WTC11 (cell line): Measurements from ENCODE around the gene HMGCS1. TPM values are rescaled to one million over a fixed set of nuclear protein-coding genes. Genes with fewer than 3 reads are reported as not detected.

ENCODE experiments used
- ATF1 ChIP-seq: sonication (generic); formaldehyde crosslinking; IDR thresholded peaks from 2 replicates; pipeline ENCODE4 v1.8.1; 2023; ENCODE audit warnings: mild to moderate bottlenecking, moderate library complexity, missing genetic modification reagents
- FOXK1 ChIP-seq: sonication (generic); formaldehyde crosslinking; IDR thresholded peaks from 2 replicates; pipeline ENCODE4 v1.8.0; 2022; ENCODE audit warnings: mild to moderate bottlenecking, moderate library complexity, missing genetic modification reagents
- FOXP1 ChIP-seq: sonication (generic); formaldehyde crosslinking; IDR thresholded peaks from 2 replicates; pipeline ENCODE4 v1.8.0; 2022; ENCODE audit warnings: missing genetic modification reagents, mild to moderate bottlenecking, moderate library complexity, borderline replicate concordance
- JAZF1 ChIP-seq: fragments of 250-450 bp; sonication (Bioruptor Pico); IDR thresholded peaks from 2 replicates; pipeline ENCODE4 v1.9.0; 2021; ENCODE audit warnings: moderate library complexity, mild to moderate bottlenecking, inconsistent platforms
- MYBL2 ChIP-seq: sonication (generic); formaldehyde crosslinking; IDR thresholded peaks from 2 replicates; pipeline ENCODE4 v1.8.1; 2023; ENCODE audit warnings: mild to moderate bottlenecking, moderate library complexity, missing genetic modification reagents
- TCF7 ChIP-seq: sonication (generic); formaldehyde crosslinking; IDR thresholded peaks from 2 replicates; pipeline ENCODE4 v1.8.0; 2022; ENCODE audit warnings: mild to moderate bottlenecking, low read depth, missing genetic modification reagents, moderate library complexity
- TEAD4 ChIP-seq: sonication (generic); formaldehyde crosslinking; IDR thresholded peaks from 2 replicates; pipeline ENCODE4 v1.8.0; 2022; ENCODE audit warnings: mild to moderate bottlenecking, missing genetic modification reagents
- ZBTB21 ChIP-seq: sonication (generic); formaldehyde crosslinking; IDR thresholded peaks from 2 replicates; pipeline ENCODE4 v1.8.1; 2023; ENCODE audit warnings: mild to moderate bottlenecking, missing genetic modification reagents, borderline replicate concordance
- ZNF138 ChIP-seq: sonication (generic); formaldehyde crosslinking; conservative IDR thresholded peaks from 2 replicates; pipeline ENCODE4 v1.8.1; 2022; ENCODE audit warnings: mild to moderate bottlenecking, moderate library complexity, missing genetic modification reagents
- ZNF219 ChIP-seq: sonication (generic); formaldehyde crosslinking; IDR thresholded peaks from 2 replicates; pipeline ENCODE4 v1.8.0; 2023; ENCODE audit warnings: missing genetic modification reagents, mild to moderate bottlenecking, borderline replicate concordance
- ZNF263 ChIP-seq: sonication (generic); formaldehyde crosslinking; IDR thresholded peaks from 2 replicates; pipeline ENCODE4 v1.8.1; 2022; ENCODE audit warnings: low read depth, mild to moderate bottlenecking, moderate library complexity, missing genetic modification reagents
- total RNA-seq: library from RNA; stranded (reverse); gene quantifications from 3 replicates; pipeline ENCODE4 v1.2.3, GENCODE V29; 2021
- TF ChIP-seq, protein P1 (sequence below): sonication (generic); formaldehyde crosslinking; IDR thresholded peaks from 2 replicates; pipeline ENCODE4 v1.8.1; 2023; ENCODE audit warnings: mild to moderate bottlenecking, missing genetic modification reagents, moderate library complexity
- TF ChIP-seq, protein P2 (sequence below): sonication (generic); formaldehyde crosslinking; IDR thresholded peaks from 2 replicates; pipeline ENCODE4 v1.8.0; 2022; ENCODE audit warnings: mild to moderate bottlenecking, missing genetic modification reagents
- TF ChIP-seq, protein P3 (sequence below): sonication (generic); formaldehyde crosslinking; IDR thresholded peaks from 2 replicates; pipeline ENCODE4 v1.8.0; 2023; ENCODE audit warnings: missing genetic modification reagents
- TF ChIP-seq, protein P4 (sequence below): fragments of 200-600 bp; IDR thresholded peaks from 2 replicates; pipeline ENCODE4 v1.8.0; 2022; ENCODE audit warnings: antibody characterized with exemption
- TF ChIP-seq, protein P5 (sequence below): sonication (generic); formaldehyde crosslinking; IDR thresholded peaks from 2 replicates; pipeline ENCODE4 v1.8.1; 2022; ENCODE audit warnings: low read depth, missing genetic modification reagents, borderline replicate concordance
- TF ChIP-seq, protein P6 (sequence below): fragments of 250-450 bp; sonication (Bioruptor Pico); IDR thresholded peaks from 2 replicates; pipeline ENCODE4 v1.9.0; 2021; ENCODE audit warnings: mild to moderate bottlenecking
- TF ChIP-seq, protein P7 (sequence below): sonication (generic); formaldehyde crosslinking; conservative IDR thresholded peaks from 2 replicates; pipeline ENCODE4 v1.8.1; 2023; ENCODE audit warnings: mild to moderate bottlenecking, low read depth, missing genetic modification reagents, moderate library complexity
- TF ChIP-seq, protein P8 (sequence below): sonication (generic); formaldehyde crosslinking; IDR thresholded peaks from 2 replicates; pipeline ENCODE4 v1.8.1; 2023; ENCODE audit warnings: mild to moderate bottlenecking, missing genetic modification reagents
- TF ChIP-seq, protein P9 (sequence below): fragments of 250-450 bp; sonication (Bioruptor Pico); IDR thresholded peaks from 2 replicates; pipeline ENCODE4 v1.9.0; 2021; ENCODE audit warnings: moderate library complexity, mild to moderate bottlenecking, inconsistent platforms, borderline replicate concordance
- TF ChIP-seq, protein P10 (sequence below): fragments of 250-450 bp; sonication (Bioruptor Pico); IDR thresholded peaks from 2 replicates; pipeline ENCODE4 v2.1.2; 2022; ENCODE audit warnings: mild to moderate bottlenecking, moderate library complexity

The HMGCS1 gene
- total RNA-seq, 1 experiment from 2014 or later, result 199 TPM

DNA sequence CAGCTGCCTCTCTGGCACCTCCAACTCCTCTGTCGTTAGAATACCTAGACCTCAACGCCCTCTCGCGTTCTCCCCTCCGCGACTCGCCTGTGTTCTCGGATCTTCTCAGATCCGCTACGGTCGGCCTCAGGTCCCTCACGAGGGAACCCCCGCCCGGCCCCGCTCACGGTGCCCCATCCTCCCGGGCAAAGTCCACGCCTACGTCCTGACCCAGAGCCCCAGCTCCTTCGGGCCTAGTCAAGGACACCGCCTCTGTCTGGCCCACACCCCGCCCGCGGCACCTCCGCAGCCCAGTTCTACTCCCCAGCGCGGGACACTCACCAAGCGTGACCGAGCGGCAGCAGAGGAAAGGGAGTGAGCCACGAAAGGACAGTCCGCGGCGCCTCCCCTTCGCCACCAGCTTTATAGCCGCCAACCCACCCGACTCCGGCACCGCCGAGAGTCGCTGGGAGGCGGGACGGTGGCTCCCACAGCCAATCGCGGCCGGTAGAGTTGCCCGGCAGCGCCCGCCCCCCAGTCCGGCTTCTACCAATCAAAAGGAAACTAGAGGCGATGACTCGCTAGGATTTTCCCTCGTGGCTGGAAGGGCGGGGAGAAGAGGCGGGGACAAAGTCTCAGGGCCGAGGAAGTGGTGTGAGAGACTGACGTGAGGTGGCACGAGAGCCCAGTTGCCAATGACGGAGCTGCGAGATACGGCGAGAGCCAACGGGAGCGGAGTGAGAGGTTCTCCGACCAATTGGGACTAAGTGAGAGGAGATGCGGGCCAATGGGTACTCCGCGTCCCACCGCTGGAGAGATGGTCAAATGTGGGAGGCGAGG lies at the start of gene HMGCS1 (continued):
- no peak for TF ChIP-seq ZBTB21 (CRISPR knock-in tag)
- TF ChIP-seq, protein P1, sequence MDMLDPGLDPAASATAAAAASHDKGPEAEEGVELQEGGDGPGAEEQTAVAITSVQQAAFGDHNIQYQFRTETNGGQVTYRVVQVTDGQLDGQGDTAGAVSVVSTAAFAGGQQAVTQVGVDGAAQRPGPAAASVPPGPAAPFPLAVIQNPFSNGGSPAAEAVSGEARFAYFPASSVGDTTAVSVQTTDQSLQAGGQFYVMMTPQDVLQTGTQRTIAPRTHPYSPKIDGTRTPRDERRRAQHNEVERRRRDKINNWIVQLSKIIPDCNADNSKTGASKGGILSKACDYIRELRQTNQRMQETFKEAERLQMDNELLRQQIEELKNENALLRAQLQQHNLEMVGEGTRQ (CRISPR knock-in tag), result peak; percentile 32; the same call in 1 of the 2 replicates
- TF ChIP-seq, protein P2, sequence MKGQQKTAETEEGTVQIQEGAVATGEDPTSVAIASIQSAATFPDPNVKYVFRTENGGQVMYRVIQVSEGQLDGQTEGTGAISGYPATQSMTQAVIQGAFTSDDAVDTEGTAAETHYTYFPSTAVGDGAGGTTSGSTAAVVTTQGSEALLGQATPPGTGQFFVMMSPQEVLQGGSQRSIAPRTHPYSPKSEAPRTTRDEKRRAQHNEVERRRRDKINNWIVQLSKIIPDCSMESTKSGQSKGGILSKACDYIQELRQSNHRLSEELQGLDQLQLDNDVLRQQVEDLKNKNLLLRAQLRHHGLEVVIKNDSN (CRISPR knock-in tag), result no peak; the same call in 1 of the 2 replicates
- no peak for TF ChIP-seq ATF1
- TF ChIP-seq, protein P3, sequence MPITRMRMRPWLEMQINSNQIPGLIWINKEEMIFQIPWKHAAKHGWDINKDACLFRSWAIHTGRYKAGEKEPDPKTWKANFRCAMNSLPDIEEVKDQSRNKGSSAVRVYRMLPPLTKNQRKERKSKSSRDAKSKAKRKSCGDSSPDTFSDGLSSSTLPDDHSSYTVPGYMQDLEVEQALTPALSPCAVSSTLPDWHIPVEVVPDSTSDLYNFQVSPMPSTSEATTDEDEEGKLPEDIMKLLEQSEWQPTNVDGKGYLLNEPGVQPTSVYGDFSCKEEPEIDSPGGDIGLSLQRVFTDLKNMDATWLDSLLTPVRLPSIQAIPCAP, result 0 out of 2 replicates have a peak, but pooled peaks have one; percentile 45
- TF ChIP-seq, protein P4, sequence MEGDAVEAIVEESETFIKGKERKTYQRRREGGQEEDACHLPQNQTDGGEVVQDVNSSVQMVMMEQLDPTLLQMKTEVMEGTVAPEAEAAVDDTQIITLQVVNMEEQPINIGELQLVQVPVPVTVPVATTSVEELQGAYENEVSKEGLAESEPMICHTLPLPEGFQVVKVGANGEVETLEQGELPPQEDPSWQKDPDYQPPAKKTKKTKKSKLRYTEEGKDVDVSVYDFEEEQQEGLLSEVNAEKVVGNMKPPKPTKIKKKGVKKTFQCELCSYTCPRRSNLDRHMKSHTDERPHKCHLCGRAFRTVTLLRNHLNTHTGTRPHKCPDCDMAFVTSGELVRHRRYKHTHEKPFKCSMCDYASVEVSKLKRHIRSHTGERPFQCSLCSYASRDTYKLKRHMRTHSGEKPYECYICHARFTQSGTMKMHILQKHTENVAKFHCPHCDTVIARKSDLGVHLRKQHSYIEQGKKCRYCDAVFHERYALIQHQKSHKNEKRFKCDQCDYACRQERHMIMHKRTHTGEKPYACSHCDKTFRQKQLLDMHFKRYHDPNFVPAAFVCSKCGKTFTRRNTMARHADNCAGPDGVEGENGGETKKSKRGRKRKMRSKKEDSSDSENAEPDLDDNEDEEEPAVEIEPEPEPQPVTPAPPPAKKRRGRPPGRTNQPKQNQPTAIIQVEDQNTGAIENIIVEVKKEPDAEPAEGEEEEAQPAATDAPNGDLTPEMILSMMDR, result no peak
- TF ChIP-seq, protein P5, sequence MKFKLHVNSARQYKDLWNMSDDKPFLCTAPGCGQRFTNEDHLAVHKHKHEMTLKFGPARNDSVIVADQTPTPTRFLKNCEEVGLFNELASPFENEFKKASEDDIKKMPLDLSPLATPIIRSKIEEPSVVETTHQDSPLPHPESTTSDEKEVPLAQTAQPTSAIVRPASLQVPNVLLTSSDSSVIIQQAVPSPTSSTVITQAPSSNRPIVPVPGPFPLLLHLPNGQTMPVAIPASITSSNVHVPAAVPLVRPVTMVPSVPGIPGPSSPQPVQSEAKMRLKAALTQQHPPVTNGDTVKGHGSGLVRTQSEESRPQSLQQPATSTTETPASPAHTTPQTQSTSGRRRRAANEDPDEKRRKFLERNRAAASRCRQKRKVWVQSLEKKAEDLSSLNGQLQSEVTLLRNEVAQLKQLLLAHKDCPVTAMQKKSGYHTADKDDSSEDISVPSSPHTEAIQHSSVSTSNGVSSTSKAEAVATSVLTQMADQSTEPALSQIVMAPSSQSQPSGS (CRISPR knock-in tag), result no peak
- TF ChIP-seq TCF7, result no peak
- TF ChIP-seq MYBL2 (CRISPR knock-in tag), result peak; percentile 45; the same call in 1 of the 2 replicates
- TF ChIP-seq FOXK1 (CRISPR knock-in tag), result peak; percentile 49; the same call in 1 of the 2 replicates
- no peak for TF ChIP-seq TEAD4 (CRISPR knock-in tag)
- TF ChIP-seq ZNF138 (CRISPR knock-in tag), result no peak
- no peak for TF ChIP-seq ZNF219 (CRISPR knock-in tag)
- TF ChIP-seq ZNF263 (CRISPR knock-in tag), result no peak
- TF ChIP-seq, protein P6, sequence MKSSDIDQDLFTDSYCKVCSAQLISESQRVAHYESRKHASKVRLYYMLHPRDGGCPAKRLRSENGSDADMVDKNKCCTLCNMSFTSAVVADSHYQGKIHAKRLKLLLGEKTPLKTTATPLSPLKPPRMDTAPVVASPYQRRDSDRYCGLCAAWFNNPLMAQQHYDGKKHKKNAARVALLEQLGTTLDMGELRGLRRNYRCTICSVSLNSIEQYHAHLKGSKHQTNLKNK, result no peak
- TF ChIP-seq, protein P7, sequence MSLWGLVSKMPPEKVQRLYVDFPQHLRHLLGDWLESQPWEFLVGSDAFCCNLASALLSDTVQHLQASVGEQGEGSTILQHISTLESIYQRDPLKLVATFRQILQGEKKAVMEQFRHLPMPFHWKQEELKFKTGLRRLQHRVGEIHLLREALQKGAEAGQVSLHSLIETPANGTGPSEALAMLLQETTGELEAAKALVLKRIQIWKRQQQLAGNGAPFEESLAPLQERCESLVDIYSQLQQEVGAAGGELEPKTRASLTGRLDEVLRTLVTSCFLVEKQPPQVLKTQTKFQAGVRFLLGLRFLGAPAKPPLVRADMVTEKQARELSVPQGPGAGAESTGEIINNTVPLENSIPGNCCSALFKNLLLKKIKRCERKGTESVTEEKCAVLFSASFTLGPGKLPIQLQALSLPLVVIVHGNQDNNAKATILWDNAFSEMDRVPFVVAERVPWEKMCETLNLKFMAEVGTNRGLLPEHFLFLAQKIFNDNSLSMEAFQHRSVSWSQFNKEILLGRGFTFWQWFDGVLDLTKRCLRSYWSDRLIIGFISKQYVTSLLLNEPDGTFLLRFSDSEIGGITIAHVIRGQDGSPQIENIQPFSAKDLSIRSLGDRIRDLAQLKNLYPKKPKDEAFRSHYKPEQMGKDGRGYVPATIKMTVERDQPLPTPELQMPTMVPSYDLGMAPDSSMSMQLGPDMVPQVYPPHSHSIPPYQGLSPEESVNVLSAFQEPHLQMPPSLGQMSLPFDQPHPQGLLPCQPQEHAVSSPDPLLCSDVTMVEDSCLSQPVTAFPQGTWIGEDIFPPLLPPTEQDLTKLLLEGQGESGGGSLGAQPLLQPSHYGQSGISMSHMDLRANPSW (CRISPR knock-in tag), result no peak
- TF ChIP-seq FOXP1, result peak; percentile 56; the same call in 1 of the 2 replicates
- TF ChIP-seq JAZF1 (CRISPR knock-in tag), result no peak
- TF ChIP-seq, protein P8, sequence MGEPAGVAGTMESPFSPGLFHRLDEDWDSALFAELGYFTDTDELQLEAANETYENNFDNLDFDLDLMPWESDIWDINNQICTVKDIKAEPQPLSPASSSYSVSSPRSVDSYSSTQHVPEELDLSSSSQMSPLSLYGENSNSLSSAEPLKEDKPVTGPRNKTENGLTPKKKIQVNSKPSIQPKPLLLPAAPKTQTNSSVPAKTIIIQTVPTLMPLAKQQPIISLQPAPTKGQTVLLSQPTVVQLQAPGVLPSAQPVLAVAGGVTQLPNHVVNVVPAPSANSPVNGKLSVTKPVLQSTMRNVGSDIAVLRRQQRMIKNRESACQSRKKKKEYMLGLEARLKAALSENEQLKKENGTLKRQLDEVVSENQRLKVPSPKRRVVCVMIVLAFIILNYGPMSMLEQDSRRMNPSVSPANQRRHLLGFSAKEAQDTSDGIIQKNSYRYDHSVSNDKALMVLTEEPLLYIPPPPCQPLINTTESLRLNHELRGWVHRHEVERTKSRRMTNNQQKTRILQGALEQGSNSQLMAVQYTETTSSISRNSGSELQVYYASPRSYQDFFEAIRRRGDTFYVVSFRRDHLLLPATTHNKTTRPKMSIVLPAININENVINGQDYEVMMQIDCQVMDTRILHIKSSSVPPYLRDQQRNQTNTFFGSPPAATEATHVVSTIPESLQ (CRISPR knock-in tag), result no peak
- TF ChIP-seq, protein P9, sequence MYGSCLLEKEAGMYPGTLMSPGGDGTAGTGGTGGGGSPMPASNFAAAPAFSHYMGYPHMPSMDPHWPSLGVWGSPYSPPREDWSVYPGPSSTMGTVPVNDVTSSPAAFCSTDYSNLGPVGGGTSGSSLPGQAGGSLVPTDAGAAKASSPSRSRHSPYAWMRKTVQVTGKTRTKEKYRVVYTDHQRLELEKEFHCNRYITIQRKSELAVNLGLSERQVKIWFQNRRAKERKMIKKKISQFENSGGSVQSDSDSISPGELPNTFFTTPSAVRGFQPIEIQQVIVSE (CRISPR knock-in tag), result no peak
- TF ChIP-seq, protein P10, sequence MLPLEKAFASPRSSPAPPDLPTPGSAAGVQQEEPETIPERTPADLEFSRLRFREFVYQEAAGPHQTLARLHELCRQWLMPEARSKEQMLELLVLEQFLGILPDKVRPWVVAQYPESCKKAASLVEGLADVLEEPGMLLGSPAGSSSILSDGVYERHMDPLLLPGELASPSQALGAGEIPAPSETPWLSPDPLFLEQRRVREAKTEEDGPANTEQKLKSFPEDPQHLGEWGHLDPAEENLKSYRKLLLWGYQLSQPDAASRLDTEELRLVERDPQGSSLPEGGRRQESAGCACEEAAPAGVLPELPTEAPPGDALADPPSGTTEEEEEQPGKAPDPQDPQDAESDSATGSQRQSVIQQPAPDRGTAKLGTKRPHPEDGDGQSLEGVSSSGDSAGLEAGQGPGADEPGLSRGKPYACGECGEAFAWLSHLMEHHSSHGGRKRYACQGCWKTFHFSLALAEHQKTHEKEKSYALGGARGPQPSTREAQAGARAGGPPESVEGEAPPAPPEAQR, result no peak
